Spleen (tissue), 11 donors: ENCODE data around the gene ZNHIT2. TPM values are rescaled to one million over a fixed set of nuclear protein-coding genes. Genes with fewer than 3 reads are reported as not detected.

Experiments used
- DNase-seq: peaks from one replicate; pipeline ENCODE4 v3.0.0-alpha.2; 2020
- H3K27ac ChIP-seq, 8 donors: fragments of 200-600 bp; sonication (generic) in 7 of 8; 1 replicate in 4 of 8; 2 replicates in 4 of 8; pipeline versions ENCODE4 v1.5.0 to v1.8.0; 2016 to 2021; ENCODE audit warnings: inconsistent platforms in 4 of 8, mild to moderate bottlenecking in 4 of 8, moderate library complexity in 1 of 8
- H3K27me3 ChIP-seq, 7 donors: fragments of 200-600 bp; sonication (generic) in 6 of 7; replicated peaks in 1 of 7; 1 replicate in 4 of 7; 2 replicates in 3 of 7; pipeline versions ENCODE4 v1.5.0 to v1.8.0; 2016 to 2021; ENCODE audit warnings: inconsistent platforms in 3 of 7, mild to moderate bottlenecking in 1 of 7
- H3K36me3 ChIP-seq, 6 donors: fragments of 200-600 bp; sonication (generic) in 5 of 6; 1 replicate in 4 of 6; 2 replicates in 2 of 6; pipeline versions ENCODE4 v1.5.0 to v1.8.0; 2016 to 2021; ENCODE audit warnings: inconsistent platforms in 2 of 6
- H3K4me1 ChIP-seq, 6 donors: fragments of 200-600 bp; sonication (generic) in 5 of 6; 1 replicate in 3 of 6; 2 replicates in 3 of 6; pipeline versions ENCODE4 v1.5.0 to v1.8.0; 2016 to 2021; ENCODE audit warnings: inconsistent platforms in 3 of 6
- H3K4me3 ChIP-seq, 8 donors: fragments of 200-600 bp; sonication (generic) in 7 of 8; 1 replicate in 4 of 8; 2 replicates in 4 of 8; pipeline versions ENCODE4 v1.5.0 to v1.8.0; 2016 to 2021; ENCODE audit warnings: inconsistent platforms in 4 of 8, mild to moderate bottlenecking in 4 of 8, moderate library complexity in 2 of 8
- H3K9me3 ChIP-seq, 8 donors: fragments of 200-600 bp; sonication (generic) in 7 of 8; 1 replicate in 4 of 8; 2 replicates in 4 of 8; pipeline versions ENCODE4 v1.5.0 to v1.8.0; 2016 to 2021; ENCODE audit warnings: inconsistent platforms in 4 of 8
- CTCF ChIP-seq, 11 experiments: fragments of 200-600 bp in 7 of 11; fragments of 450-650 bp in 4 of 11; sonication (generic) in 4 of 11; IDR thresholded peaks in 8 of 11; conservative IDR thresholded peaks in 3 of 11; 1 replicate in 7 of 11; 2 replicates in 4 of 11; pipeline versions ENCODE4 v1.4.0 to v1.8.0; 2016 to 2021; ENCODE audit warnings: antibody characterized with exemption in 11 of 11, inconsistent platforms in 4 of 11, mild to moderate bottlenecking in 1 of 11
- POLR2A ChIP-seq, 3 donors: fragments of 450-650 bp; IDR thresholded peaks; one replicate each; pipeline ENCODE4 v1.5.1; 2017; ENCODE audit warnings: antibody characterized with exemption in 3 of 3, mild to moderate bottlenecking in 1 of 3
- POLR2AphosphoS5 ChIP-seq, 3 donors: sonication (generic); formaldehyde crosslinking; IDR thresholded peaks; one replicate each; pipeline ENCODE4 v1.5.1; 2017; ENCODE audit warnings: antibody characterized with exemption in 3 of 3
- WGBS, 5 donors: extraction: QIAGEN DNeasy Blood & Tissue Kit in 3 of 5; methylation state at CpG; one replicate each; pipeline versions ENCODE4 v1.1.5 to v1.1.7; 2013 to 2018; 5-methylcytosine and 5-hydroxymethylcytosine counted together
- intact Hi-C: fragments of 100-400 bp; cut with DNase I; formaldehyde crosslinking; loops from one replicate; pipeline ENCODE4 v1.15.0; 2023; ENCODE audit warnings: low total_unique reads
- polyA plus RNA-seq, 3 donors: library from polyadenylated mRNA; stranded (reverse); fragments of 200-250 nt; gene quantifications; one replicate each; pipeline ENCODE4 v1.2.1, GENCODE V29; 2013
- total RNA-seq, 7 donors: library from RNA; depleted of rRNA in 3 of 7; stranded (reverse); fragments of >200 nt in 3 of 7; fragmentation: NEBNext Ultra II Directional in 4 of 7; extraction: Animal tissue kit (Norgen Biotek cat#: 25700) in 4 of 7; gene quantifications; one replicate each; pipeline versions ENCODE4 v1.1.0 to v1.2.1, GENCODE V29; 2016 to 2021
- donor health status: healthy with polysubstance abuse.
- donor health status: DM: no; HTN: no; CAD: no; lungs with moderate emphysema.
- donor health status: DM: no; HTN: no; CAD: no.
- donor health status: Bipolar disorder and iron deficiency.
- donor health status: healthy.
- donor health status: DM: no; HTN: no; CAD: no.
- donor health status: DM: yes; HTN: yes; CAD: no.

Gene ZNHIT2
- total and polyA plus RNA-seq, 10 donors, result 7.9 to 21.1 (median 13.3) TPM

GRCh38 chr11:65086809-65087208, 30.7 kb downstream of the ZNHIT2 start:
- no peak overlapping the region for H3K4me3 ChIP-seq
- DNase-seq, result no peak
- no peak overlapping the region for H3K27ac ChIP-seq
- H3K9me3 ChIP-seq, result no peaks in the 10 kb centered on the region
- WGBS, 5 donors, result 91 to 99% (median 93%) methylated on average over 9 of the region's 9 CpGs
- intact Hi-C loops, result no loop called here
- peaks cover 0 to 58% (median 39%) of the 10 kb centered on the region in 6 donors for H3K36me3 ChIP-seq
- no peaks in the 10 kb centered on the region for H3K27me3 ChIP-seq
- peaks cover 16 to 39% (median 26%) of the 10 kb centered on the region in 6 donors for H3K4me1 ChIP-seq
- TF ChIP-seq CTCF (IDR thresholded peaks at IDR 0.05 in 8 of 11, conservative IDR thresholded peaks at IDR 0.05 in 3 of 11), result no peak

GRCh38 chr11:65085446-65085845, 32.1 kb downstream of the ZNHIT2 start:
- TF ChIP-seq CTCF (IDR thresholded peaks at IDR 0.05 in 8 of 11, conservative IDR thresholded peaks at IDR 0.05 in 3 of 11) (no peak), POLR2AphosphoS5 (IDR thresholded peaks at IDR 0.05) (no peak), POLR2A (IDR thresholded peaks at IDR 0.05) (no peak)
- H3K36me3 ChIP-seq, result peaks cover 0 to 55% (median 39%) of the 10 kb centered on the region in 6 donors
- H3K9me3 ChIP-seq, result no peaks in the 10 kb centered on the region
- H3K4me3 ChIP-seq, result peak overlapping the region in 1 of 8 donors; percentile 66
- no peak for DNase-seq
- WGBS, 5 donors, result 85 to 95% (median 92%) methylated on average over 4 of the region's 4 CpGs
- H3K4me1 ChIP-seq, result peaks cover 16 to 48% (median 26%) of the 10 kb centered on the region in 6 donors
- peak overlapping the region in 1 of 8 donors; percentile 91 for H3K27ac ChIP-seq
- H3K27me3 ChIP-seq, result no peaks in the 10 kb centered on the region
- intact Hi-C loops, result no loop called here

DNA sequence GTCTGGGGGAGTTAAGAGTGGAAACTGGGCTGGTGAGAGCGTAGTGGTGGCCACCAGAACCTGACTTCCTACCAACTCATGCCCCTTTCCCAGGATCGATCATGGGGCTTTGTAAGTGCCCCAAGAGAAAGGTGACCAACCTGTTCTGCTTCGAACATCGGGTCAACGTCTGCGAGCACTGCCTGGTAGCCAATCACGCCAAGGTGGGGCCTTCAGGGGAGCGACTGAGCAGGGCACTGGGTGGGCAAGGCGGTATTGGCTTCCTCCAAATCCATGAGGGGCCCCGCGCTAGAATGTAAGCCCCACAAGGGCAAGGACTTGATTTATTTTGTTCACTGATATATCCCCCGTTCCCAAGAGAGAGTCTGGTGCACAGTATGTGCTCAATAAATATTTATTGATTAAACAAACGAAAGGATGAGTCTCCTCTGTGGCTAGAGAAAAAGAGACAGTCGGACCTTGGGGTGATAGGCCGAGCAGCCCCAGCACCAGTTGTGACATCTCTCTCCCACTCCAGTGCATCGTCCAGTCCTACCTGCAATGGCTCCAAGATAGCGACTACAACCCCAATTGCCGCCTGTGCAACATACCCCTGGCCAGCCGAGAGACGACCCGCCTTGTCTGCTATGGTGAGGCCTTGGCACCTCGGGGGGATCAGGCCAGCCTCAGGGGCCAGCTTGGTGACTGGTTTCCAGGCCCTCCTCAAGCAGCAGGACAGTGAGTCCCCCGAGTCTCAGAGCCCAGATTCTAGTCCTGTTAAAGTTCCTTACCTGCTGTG, 32.7 kb downstream of the ZNHIT2 start:
- intact Hi-C loops, result no loop called here
- Histone ChIP-seq H3K4me1 (peaks cover 16 to 48% (median 26%) of the 10 kb centered on the region in 6 donors), H3K9me3 (no peaks in the 10 kb centered on the region), H3K27me3 (no peaks in the 10 kb centered on the region), H3K4me3 (peak overlapping the region; percentile 40 to 89 (median 74)), H3K36me3 (peaks cover 0 to 57% (median 39%) of the 10 kb centered on the region in 6 donors), H3K27ac (peak overlapping the region; percentile 91 to 98 (median 94))
- DNase-seq, result no peak
- no peak for TF ChIP-seq POLR2AphosphoS5 (IDR thresholded peaks at IDR 0.05)
- TF ChIP-seq POLR2A (IDR thresholded peaks at IDR 0.05), result no peak
- TF ChIP-seq CTCF (IDR thresholded peaks at IDR 0.05 in 8 of 11, conservative IDR thresholded peaks at IDR 0.05 in 3 of 11), result no peak
- 44 to 52% (median 50%) methylated on average over 20 to 23 of the region's 23 CpGs for WGBS, 5 donors

GRCh38 chr11:65083834-65084597, 33.5 kb downstream of the ZNHIT2 start, which contains the start of the genes CDCA5 and ZFPL1:
Gene CDCA5 (minus strand): TSS chr11:65084040. CDS start chr11:65083978, 62 bp downstream.
Gene ZFPL1 (plus strand): TSS chr11:65084222. CDS start chr11:65084699, 477 bp downstream.
- Histone ChIP-seq H3K4me1 (peaks cover 16 to 48% (median 26%) of the 10 kb centered on the region in 6 donors), H3K36me3 (peaks cover 0 to 57% (median 35%) of the 10 kb centered on the region in 6 donors), H3K27ac (peak within 1 kb of the TSS; percentile 91 to 98 (median 94)), H3K4me3 (peak within 1 kb of the TSS; percentile 40 to 89 (median 74)), H3K9me3 (no peaks in the 10 kb centered on the region), H3K27me3 (no peaks in the 10 kb centered on the region)
- 0 to 1% (median 0%) methylated on average over 68 to 79 of the region's 79 CpGs for WGBS, 5 donors
- intact Hi-C loops, result no loop called here
- peak in 5 of 11 experiments; percentile 13 to 45 (median 34) for TF ChIP-seq CTCF (IDR thresholded peaks at IDR 0.05 in 8 of 11, conservative IDR thresholded peaks at IDR 0.05 in 3 of 11)
- peak; percentile 97 to 99 (median 97) for TF ChIP-seq POLR2AphosphoS5 (IDR thresholded peaks at IDR 0.05)
- TF ChIP-seq POLR2A (IDR thresholded peaks at IDR 0.05), result peak in 2 of 3 donors; percentile 67 to 94
- DNase-seq, result peak; percentile 98
